ENCODE results near the gene MBOAT1. TPM values are rescaled to one million over a fixed set of nuclear protein-coding genes. Genes with fewer than 3 reads are reported as not detected.

Gene MBOAT1
- total and polyA plus RNA-seq, 3 experiments from 2014 or later, result 3.2 to 12.5 (median 11.6) TPM

DNA sequence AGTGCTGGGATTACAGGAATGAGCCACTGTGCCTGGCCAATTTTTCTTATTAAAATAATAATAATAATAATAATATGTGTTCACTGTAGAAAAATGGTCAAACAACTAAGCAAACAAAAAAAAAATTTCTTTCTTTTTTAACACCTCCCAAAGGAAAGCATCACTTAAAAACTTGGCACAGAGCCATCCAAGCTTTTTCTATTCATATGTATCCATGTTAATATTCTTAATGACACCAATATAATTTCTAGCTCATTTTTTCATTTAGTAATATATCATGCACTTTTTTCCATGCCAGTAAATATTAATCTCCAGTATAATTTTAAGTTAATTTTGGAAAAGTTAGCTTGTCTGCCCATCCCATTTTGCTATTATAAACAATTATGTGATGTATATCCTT lies 101.8 kb downstream of the MBOAT1 start:
- no peaks in the 10 kb centered on the region for H3K4me1 Mint-ChIP-seq
- H3K27me3 Mint-ChIP-seq, result no peaks in the 10 kb centered on the region
- no peak for DNase-seq
- no peaks in the 10 kb centered on the region for H3K9me3 Mint-ChIP-seq
- no peaks in the 10 kb centered on the region for H3K4me1 ChIP-seq (ENCODE audit: insufficient read depth, low read length)
- no peak overlapping the region for H3K4me3 Mint-ChIP-seq
- no peak overlapping the region for H3K27ac Mint-ChIP-seq
- ChIA-PET POLR2A (no interaction called here), CTCF (interaction anchor here (1.1 to 2.1 kb wide), 3 partner anchors 10 to 446 kb away, joined by 3 to 10 read pairs (median 5); no protein-coding TSS in a partner anchor)
- peaks cover 4 to 71% (median 27%) of the 10 kb centered on the region in 3 donors for H3K36me3 Mint-ChIP-seq
- H3K36me3 ChIP-seq (ENCODE audit: insufficient read depth, low read length), result peaks cover 8% of the 10 kb centered on the region
- H3K4me3 ChIP-seq (ENCODE audit: low read length), result no peak overlapping the region
- H3K27me3 ChIP-seq (ENCODE audit: insufficient read depth, low read length, poor library complexity, severe bottlenecking), result no peaks in the 10 kb centered on the region
- H3K9me3 ChIP-seq (ENCODE audit: low read length), result no peaks in the 10 kb centered on the region
- no peak overlapping the region for H3K27ac ChIP-seq (ENCODE audit: low read depth, low read length)

DNA sequence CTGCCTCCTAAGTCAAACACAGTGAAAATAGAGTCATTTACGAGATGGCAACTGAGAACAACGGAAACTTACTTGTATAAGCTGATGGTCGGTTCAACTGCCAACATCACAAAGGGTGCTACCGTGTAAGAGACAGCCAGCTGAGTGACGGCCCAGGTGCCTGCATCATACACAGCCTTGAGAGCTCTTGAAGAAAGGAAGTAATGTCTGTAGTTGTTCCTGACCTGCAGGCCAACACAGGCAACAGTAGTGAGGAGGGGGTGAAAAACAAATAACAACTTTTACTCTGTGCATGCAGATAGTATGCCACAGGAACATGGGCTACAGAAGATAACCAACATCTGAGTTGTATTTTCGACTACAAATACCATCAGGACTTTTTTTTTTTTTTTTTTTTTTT lies 102.7 kb downstream of the MBOAT1 start:
- H3K9me3 Mint-ChIP-seq, result no peaks in the 10 kb centered on the region
- ChIA-PET CTCF (interaction anchor here (1.2 to 2.1 kb wide), 2 partner anchors 9 to 17 kb away, joined by 5 to 10 read pairs; no protein-coding TSS in a partner anchor), POLR2A (no interaction called here)
- peaks cover 4 to 70% (median 25%) of the 10 kb centered on the region in 3 donors for H3K36me3 Mint-ChIP-seq
- H3K27ac ChIP-seq (ENCODE audit: low read depth, low read length), result no peak overlapping the region
- no peaks in the 10 kb centered on the region for H3K27me3 Mint-ChIP-seq
- no peaks in the 10 kb centered on the region for H3K4me1 Mint-ChIP-seq
- H3K9me3 ChIP-seq (ENCODE audit: low read length), result no peaks in the 10 kb centered on the region
- no peaks in the 10 kb centered on the region for H3K4me1 ChIP-seq (ENCODE audit: insufficient read depth, low read length)
- H3K27ac Mint-ChIP-seq, result peak overlapping the region in 1 of 8 donors; percentile 82
- H3K4me3 ChIP-seq (ENCODE audit: low read length), result no peak overlapping the region
- peaks cover 8% of the 10 kb centered on the region for H3K36me3 ChIP-seq (ENCODE audit: insufficient read depth, low read length)
- H3K4me3 Mint-ChIP-seq, result no peak overlapping the region
- H3K27me3 ChIP-seq (ENCODE audit: insufficient read depth, low read length, poor library complexity, severe bottlenecking), result no peaks in the 10 kb centered on the region
- DNase-seq, result no peak

DNA sequence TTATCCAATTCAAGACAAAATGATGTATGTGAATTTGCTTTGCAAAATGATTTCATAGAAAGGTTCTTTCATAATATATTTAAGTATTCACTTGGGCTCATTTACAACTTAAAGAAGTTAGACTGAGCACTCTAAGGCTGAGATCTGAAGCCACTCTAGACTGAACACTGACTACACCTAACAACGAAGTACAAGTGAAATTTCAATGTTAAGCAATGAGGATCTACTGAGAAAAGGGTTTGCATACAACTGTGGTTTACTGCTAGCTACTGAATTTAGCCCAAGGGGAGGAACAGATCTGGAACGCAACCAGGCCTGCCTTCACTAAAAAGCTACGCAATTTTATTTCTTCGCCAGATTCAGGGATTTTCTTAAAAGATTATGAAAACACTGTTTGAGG lies 106.4 kb downstream of the MBOAT1 start:
- Mint-ChIP-seq H3K27me3 (no peaks in the 10 kb centered on the region), H3K9me3 (no peaks in the 10 kb centered on the region), H3K4me1 (no peaks in the 10 kb centered on the region), H3K4me3 (no peak overlapping the region), H3K36me3 (peaks cover 4 to 66% (median 18%) of the 10 kb centered on the region in 3 donors), H3K27ac (no peak overlapping the region)
- Histone ChIP-seq H3K4me3 (ENCODE audit: low read length) (no peak overlapping the region), H3K27ac (ENCODE audit: low read depth, low read length) (no peak overlapping the region), H3K27me3 (ENCODE audit: insufficient read depth, low read length, poor library complexity, severe bottlenecking) (no peaks in the 10 kb centered on the region), H3K4me1 (ENCODE audit: insufficient read depth, low read length) (no peaks in the 10 kb centered on the region), H3K9me3 (ENCODE audit: low read length) (no peaks in the 10 kb centered on the region), H3K36me3 (ENCODE audit: insufficient read depth, low read length) (peaks cover 8% of the 10 kb centered on the region)
- ChIA-PET POLR2A (no interaction called here), CTCF (interaction anchor here (1.5 kb wide), 1 partner anchor 422 kb away, joined by 4 read pairs; no protein-coding TSS in a partner anchor)
- no peak for DNase-seq

DNA sequence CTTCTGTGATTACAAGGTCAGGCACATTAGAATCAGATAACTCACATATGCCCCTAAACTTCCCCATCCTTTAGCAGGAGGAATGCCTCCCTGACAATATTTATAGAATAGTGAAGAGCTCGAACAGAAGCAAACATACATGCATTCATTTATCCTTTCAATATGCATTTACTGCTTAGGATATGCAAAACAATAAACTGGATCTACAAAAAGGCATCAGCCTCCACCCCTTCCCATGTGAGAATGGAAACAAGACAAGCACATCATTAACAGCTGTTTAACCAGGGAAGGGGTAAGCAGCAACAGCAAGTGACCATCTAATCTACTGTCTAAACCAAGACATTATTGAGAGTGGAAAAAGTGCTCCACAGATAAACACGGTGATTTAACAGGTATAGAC lies 107.6 kb downstream of the MBOAT1 start:
- CTCF ChIA-PET, result interaction anchor here (1.2 kb wide), 1 partner anchor 20 kb away, joined by 3 read pairs; no protein-coding TSS in a partner anchor
- H3K36me3 Mint-ChIP-seq, result peaks cover 4 to 71% (median 18%) of the 10 kb centered on the region in 3 donors
- H3K4me3 ChIP-seq (ENCODE audit: low read length), result no peak overlapping the region

DNA sequence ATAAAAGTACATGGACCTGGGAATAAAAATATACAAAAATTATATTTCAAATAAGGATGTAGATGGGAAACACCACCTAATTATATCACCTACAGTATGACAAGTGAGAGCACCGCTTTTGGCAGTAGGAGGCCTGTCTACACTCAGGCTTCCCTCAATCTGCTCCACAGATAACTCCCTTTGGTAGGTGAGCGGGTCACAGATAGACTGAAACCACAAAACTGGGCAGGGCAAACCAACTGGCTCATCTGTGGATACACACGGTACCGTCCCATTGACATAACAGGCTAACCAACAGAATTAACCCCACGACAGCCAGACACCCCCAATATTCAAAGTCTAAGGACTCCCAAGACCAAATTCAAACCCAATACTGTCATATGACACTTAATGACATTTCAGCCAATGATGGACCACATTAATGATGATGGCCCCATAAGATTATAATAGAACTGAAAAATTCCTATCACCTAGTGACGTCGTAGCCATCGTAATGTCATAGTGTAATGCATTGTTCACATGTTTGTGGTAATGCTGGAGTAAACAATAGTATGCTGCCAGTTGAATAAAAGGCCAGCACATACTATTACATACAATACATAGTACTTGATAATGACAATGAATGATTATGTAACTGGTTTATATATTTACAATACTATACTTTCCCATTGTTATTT lies 109.7 kb downstream of the MBOAT1 start:
- no peaks in the 10 kb centered on the region for H3K27me3 ChIP-seq (ENCODE audit: insufficient read depth, low read length, poor library complexity, severe bottlenecking)
- no peak for DNase-seq
- Mint-ChIP-seq H3K27me3 (no peaks in the 10 kb centered on the region), H3K4me3 (no peak overlapping the region), H3K27ac (no peak overlapping the region), H3K9me3 (no peaks in the 10 kb centered on the region), H3K36me3 (peaks cover 4 to 64% (median 11%) of the 10 kb centered on the region in 3 donors), H3K4me1 (no peaks in the 10 kb centered on the region)
- ChIA-PET CTCF (no interaction called here), POLR2A (no interaction called here)
- no peaks in the 10 kb centered on the region for H3K4me1 ChIP-seq (ENCODE audit: insufficient read depth, low read length)
- H3K27ac ChIP-seq (ENCODE audit: low read depth, low read length), result no peak overlapping the region
- H3K9me3 ChIP-seq (ENCODE audit: low read length), result no peaks in the 10 kb centered on the region
- H3K4me3 ChIP-seq (ENCODE audit: low read length), result no peak overlapping the region
- no peaks in the 10 kb centered on the region for H3K36me3 ChIP-seq (ENCODE audit: insufficient read depth, low read length)

More for the DNA sequence above, 107.6 kb downstream of the MBOAT1 start:
- Mint-ChIP-seq H3K27ac (peak overlapping the region in 2 of 8 donors; percentile 17 to 20), H3K4me3 (no peak overlapping the region), H3K9me3 (no peaks in the 10 kb centered on the region), H3K27me3 (no peaks in the 10 kb centered on the region), H3K4me1 (no peaks in the 10 kb centered on the region)
- Histone ChIP-seq H3K27ac (ENCODE audit: low read depth, low read length) (no peak overlapping the region), H3K36me3 (ENCODE audit: insufficient read depth, low read length) (peaks cover 8% of the 10 kb centered on the region), H3K9me3 (ENCODE audit: low read length) (no peaks in the 10 kb centered on the region), H3K4me1 (ENCODE audit: insufficient read depth, low read length) (no peaks in the 10 kb centered on the region), H3K27me3 (ENCODE audit: insufficient read depth, low read length, poor library complexity, severe bottlenecking) (no peaks in the 10 kb centered on the region)
- DNase-seq, result no peak
- POLR2A ChIA-PET, result no interaction called here

DNA sequence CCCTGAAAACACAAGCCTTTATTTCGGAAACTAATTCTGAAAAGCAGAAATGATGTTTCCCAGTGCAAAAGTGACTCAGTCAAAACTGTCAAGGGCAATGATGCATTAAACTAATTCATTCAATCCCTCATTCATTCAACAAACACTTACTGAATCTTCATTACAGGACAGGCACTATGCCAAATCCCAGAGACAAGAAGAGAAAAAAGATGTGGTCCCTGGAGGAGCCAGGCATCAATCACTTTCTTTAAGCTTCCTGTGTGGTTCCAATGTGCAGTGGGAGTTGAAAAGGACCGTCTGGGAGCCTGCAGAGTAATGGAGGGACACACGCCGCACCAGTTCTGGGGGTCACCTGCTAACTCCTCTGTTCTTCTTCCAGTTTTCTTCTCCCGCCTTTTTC lies 113.1 kb downstream of the MBOAT1 start:
- H3K4me1 Mint-ChIP-seq, result no peaks in the 10 kb centered on the region
- no peaks in the 10 kb centered on the region for H3K9me3 Mint-ChIP-seq
- Histone ChIP-seq H3K36me3 (ENCODE audit: insufficient read depth, low read length) (no peaks in the 10 kb centered on the region), H3K4me1 (ENCODE audit: insufficient read depth, low read length) (no peaks in the 10 kb centered on the region), H3K9me3 (ENCODE audit: low read length) (no peaks in the 10 kb centered on the region), H3K27ac (ENCODE audit: low read depth, low read length) (no peak overlapping the region), H3K27me3 (ENCODE audit: insufficient read depth, low read length, poor library complexity, severe bottlenecking) (no peaks in the 10 kb centered on the region), H3K4me3 (ENCODE audit: low read length) (no peak overlapping the region)
- no peaks in the 10 kb centered on the region for H3K27me3 Mint-ChIP-seq
- H3K36me3 Mint-ChIP-seq, result peaks cover 4 to 43% (median 7%) of the 10 kb centered on the region in 3 donors
- ChIA-PET CTCF (interaction anchor here (1.7 kb wide), 1 partner anchor 9 kb away, joined by 3 read pairs; no protein-coding TSS in a partner anchor), POLR2A (no interaction called here)
- no peak for DNase-seq
- H3K27ac Mint-ChIP-seq, result no peak overlapping the region
- H3K4me3 Mint-ChIP-seq, result no peak overlapping the region

DNA sequence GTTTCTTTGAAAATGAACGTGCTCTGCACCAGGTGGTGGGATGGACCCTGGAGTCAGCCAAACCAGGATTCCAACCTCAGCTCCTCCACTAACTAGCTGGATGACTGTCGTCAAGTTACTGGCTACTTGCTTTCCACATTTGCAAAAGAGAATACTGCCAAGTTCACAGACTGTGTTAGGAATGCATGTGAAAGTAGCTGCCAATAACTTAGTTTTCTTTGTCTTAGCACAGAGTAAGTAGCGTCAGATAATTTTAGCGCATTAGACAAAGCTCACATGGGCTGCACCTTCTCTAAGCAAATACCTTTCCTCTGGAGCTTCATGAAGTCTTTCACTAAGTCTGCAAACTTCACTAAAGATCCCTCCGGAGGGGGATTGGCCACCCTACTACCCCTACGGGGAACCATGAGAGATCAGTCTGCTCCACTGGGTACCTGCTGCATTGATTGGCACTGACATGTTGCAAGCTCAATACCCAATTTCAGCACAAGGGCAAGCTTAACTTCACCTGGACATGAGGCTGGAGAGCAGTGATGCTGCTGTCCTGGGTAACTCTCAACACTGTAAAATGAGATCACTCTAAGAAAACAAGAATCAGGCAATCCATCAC lies 113.9 kb downstream of the MBOAT1 start:
- H3K27ac Mint-ChIP-seq, result peak overlapping the region in 1 of 8 donors; percentile 61
- Histone ChIP-seq H3K9me3 (ENCODE audit: low read length) (no peaks in the 10 kb centered on the region), H3K27ac (ENCODE audit: low read depth, low read length) (no peak overlapping the region), H3K4me1 (ENCODE audit: insufficient read depth, low read length) (no peaks in the 10 kb centered on the region), H3K36me3 (ENCODE audit: insufficient read depth, low read length) (no peaks in the 10 kb centered on the region), H3K4me3 (ENCODE audit: low read length) (no peak overlapping the region), H3K27me3 (ENCODE audit: insufficient read depth, low read length, poor library complexity, severe bottlenecking) (no peaks in the 10 kb centered on the region)
- ChIA-PET POLR2A (no interaction called here), CTCF (interaction anchor here (1.0 to 1.7 kb wide), 2 partner anchors 10 to 431 kb away, joined by 3 read pairs; no protein-coding TSS in a partner anchor)
- no peaks in the 10 kb centered on the region for H3K4me1 Mint-ChIP-seq
- H3K9me3 Mint-ChIP-seq, result no peaks in the 10 kb centered on the region
- H3K27me3 Mint-ChIP-seq, result no peaks in the 10 kb centered on the region
- H3K4me3 Mint-ChIP-seq, result no peak overlapping the region
- DNase-seq, result no peak
- peaks cover 4 to 38% (median 7%) of the 10 kb centered on the region in 3 donors for H3K36me3 Mint-ChIP-seq

DNA sequence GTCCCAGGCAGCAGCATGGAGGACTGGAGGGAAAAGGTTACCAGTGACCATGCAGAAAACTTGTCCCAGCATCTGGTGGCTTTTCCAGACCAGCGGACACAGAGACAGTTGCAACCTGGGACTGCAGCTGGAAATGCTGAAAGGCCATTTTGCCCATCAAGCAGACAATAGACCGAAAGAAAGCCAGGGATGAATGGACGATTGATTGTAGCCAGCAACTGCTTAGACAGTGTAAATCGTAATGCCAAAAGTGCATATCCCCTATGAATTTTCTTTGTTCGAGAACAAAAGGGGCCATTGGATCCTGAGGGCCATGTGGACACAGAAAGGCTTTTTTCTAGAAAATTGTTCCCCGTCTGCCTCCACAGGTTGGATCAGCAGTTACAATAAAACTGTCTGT lies 115.7 kb downstream of the MBOAT1 start:
- CTCF ChIA-PET, result no interaction called here

More for the DNA sequence above, 115.7 kb downstream of the MBOAT1 start:
- no peak for DNase-seq
- Mint-ChIP-seq H3K27me3 (no peaks in the 10 kb centered on the region), H3K9me3 (no peaks in the 10 kb centered on the region), H3K36me3 (peaks cover 0 to 26% (median 4%) of the 10 kb centered on the region in 3 donors), H3K4me3 (no peak overlapping the region), H3K4me1 (no peaks in the 10 kb centered on the region), H3K27ac (no peak overlapping the region)
- POLR2A ChIA-PET, result no interaction called here
- Histone ChIP-seq H3K4me1 (ENCODE audit: insufficient read depth, low read length) (no peaks in the 10 kb centered on the region), H3K4me3 (ENCODE audit: low read length) (no peak overlapping the region), H3K36me3 (ENCODE audit: insufficient read depth, low read length) (no peaks in the 10 kb centered on the region), H3K9me3 (ENCODE audit: low read length) (no peaks in the 10 kb centered on the region), H3K27me3 (ENCODE audit: insufficient read depth, low read length, poor library complexity, severe bottlenecking) (no peaks in the 10 kb centered on the region), H3K27ac (ENCODE audit: low read depth, low read length) (no peak overlapping the region)

Measured in CD8-positive, alpha-beta memory T cell (primary cell).